Smooth muscle cell (in vitro differentiated cells): ENCODE data around the gene SPN. TPM values are rescaled to one million over a fixed set of nuclear protein-coding genes. Genes with fewer than 3 reads are reported as not detected.
"Not testable (repeated sequence)": the region's sequence is repeated elsewhere in the genome, so short reads cannot be mapped to it uniquely, and the experiment has no call there.

ENCODE experiments used
- DNase-seq: peaks from one replicate; lab custom pipeline; 2025; ENCODE audit not compliant: unreplicated experiment; lab: John Stamatoyannopoulos, UW
- H2AFZ ChIP-seq: fragments of 200-600 bp; sonication (generic); 2 replicates; pipeline ENCODE4 v1.6.0; 2016; ENCODE audit warnings: antibody characterized with exemption, low read depth, mild to moderate bottlenecking
- H3F3A ChIP-seq: fragments of 200-600 bp; sonication (generic); 2 replicates; pipeline ENCODE4 v1.6.0; 2017; ENCODE audit warnings: antibody characterized with exemption, low read depth
- H3K27ac ChIP-seq: fragments of 200-600 bp; sonication (generic); 2 replicates; pipeline ENCODE4 v1.5.1; 2016; ENCODE audit warnings: low read depth, mild to moderate bottlenecking
- H3K27me3 ChIP-seq: fragments of 200-600 bp; sonication (generic); 2 replicates; pipeline ENCODE4 v1.6.1; 2016; ENCODE audit warnings: low read depth, mild to moderate bottlenecking
- H3K36me3 ChIP-seq: fragments of 200-600 bp; sonication (generic); 2 replicates; pipeline ENCODE4 v1.5.1; 2016; ENCODE audit warnings: low read depth
- H3K4me1 ChIP-seq: fragments of 200-600 bp; sonication (generic); 2 replicates; pipeline ENCODE4 v1.5.1; 2016; ENCODE audit warnings: low read depth
- H3K4me2 ChIP-seq: fragments of 200-600 bp; sonication (generic); 2 replicates; pipeline ENCODE4 v1.6.0; 2016; ENCODE audit warnings: mild to moderate bottlenecking
- H3K4me3 ChIP-seq: fragments of 200-600 bp; sonication (generic); 2 replicates; pipeline ENCODE4 v1.5.1; 2016; ENCODE audit warnings: mild to moderate bottlenecking
- H3K79me2 ChIP-seq: fragments of 200-600 bp; sonication (generic); 2 replicates; pipeline ENCODE4 v1.6.0; 2016; ENCODE audit warnings: low read depth, mild to moderate bottlenecking
- H3K9ac ChIP-seq: fragments of 200-600 bp; sonication (generic); 2 replicates; pipeline ENCODE4 v1.6.0; 2016; ENCODE audit warnings: low read depth
- H3K9me3 ChIP-seq: fragments of 200-600 bp; sonication (generic); replicated peaks from 2 replicates; pipeline ENCODE4 v1.5.1; 2016; ENCODE audit warnings: low read depth
- H4K20me1 ChIP-seq: fragments of 200-600 bp; sonication (generic); 2 replicates; pipeline ENCODE4 v1.6.0; 2016; ENCODE audit warnings: low read depth
- WGBS: methylation state at CpG from one replicate; pipeline ENCODE4 v1.1.7; 2016; ENCODE audit warnings: low lambda C conversion rate; 5-methylcytosine and 5-hydroxymethylcytosine counted together
- polyA plus RNA-seq: library from polyadenylated mRNA; unstranded; fragments of >200 nt; fragmentation: Nextera tagmentation; extraction: Ambion mirVana; gene quantifications from 2 replicates; pipeline ENCODE4 v1.2.1, GENCODE V29; 2016
- total RNA-seq: library from RNA; depleted of rRNA; stranded (reverse); fragments of >200 nt; gene quantifications from 2 replicates; pipeline ENCODE4 v1.2.3, GENCODE V29; 2014
- TF ChIP-seq, protein P1 (sequence below): fragments of 200-600 bp; sonication (generic); IDR thresholded peaks from 2 replicates; pipeline ENCODE4 v1.5.1; 2017; ENCODE audit warnings: borderline replicate concordance, mild to moderate bottlenecking, antibody characterized with exemption; ENCODE audit not compliant: insufficient read depth, poor library complexity, severe bottlenecking

Gene SPN
- total and polyA plus RNA-seq, 2 experiments from 2014 or later = not detected

DNA sequence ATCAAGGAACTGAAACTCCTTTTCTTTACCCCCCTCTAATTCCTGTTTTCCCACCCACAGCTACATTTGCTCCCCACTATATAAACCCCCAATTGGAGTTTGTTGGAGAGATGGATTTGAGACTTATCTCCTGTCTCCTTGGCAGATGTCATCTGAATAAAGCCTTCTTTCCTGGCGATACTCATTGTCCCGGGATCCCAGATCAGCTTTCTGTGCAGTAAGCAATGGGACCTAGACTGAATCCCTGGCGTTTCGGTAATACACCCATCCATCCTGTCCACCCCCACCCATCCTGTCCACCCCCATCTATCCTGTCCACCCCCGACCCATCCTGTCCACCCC lies 38.1 kb downstream of the SPN start:
- Histone ChIP-seq H3K4me2 (no peak overlapping the region), H4K20me1 (peaks cover 15% of the 10 kb centered on the region), H3F3A (no peaks in the 10 kb centered on the region), H3K4me1 (no peaks in the 10 kb centered on the region), H3K79me2 (no peaks in the 10 kb centered on the region), H3K9ac (no peak overlapping the region), H3K36me3 (no peaks in the 10 kb centered on the region), H2AFZ (no peak overlapping the region), H3K9me3 (no peaks in the 10 kb centered on the region), H3K27ac (no peak overlapping the region), H3K4me3 (no peak overlapping the region), H3K27me3 (no peaks in the 10 kb centered on the region)
- 90% methylated on average over 2 of the region's 5 CpGs for WGBS
- DNase-seq = no peak
- TF ChIP-seq, protein P1, sequence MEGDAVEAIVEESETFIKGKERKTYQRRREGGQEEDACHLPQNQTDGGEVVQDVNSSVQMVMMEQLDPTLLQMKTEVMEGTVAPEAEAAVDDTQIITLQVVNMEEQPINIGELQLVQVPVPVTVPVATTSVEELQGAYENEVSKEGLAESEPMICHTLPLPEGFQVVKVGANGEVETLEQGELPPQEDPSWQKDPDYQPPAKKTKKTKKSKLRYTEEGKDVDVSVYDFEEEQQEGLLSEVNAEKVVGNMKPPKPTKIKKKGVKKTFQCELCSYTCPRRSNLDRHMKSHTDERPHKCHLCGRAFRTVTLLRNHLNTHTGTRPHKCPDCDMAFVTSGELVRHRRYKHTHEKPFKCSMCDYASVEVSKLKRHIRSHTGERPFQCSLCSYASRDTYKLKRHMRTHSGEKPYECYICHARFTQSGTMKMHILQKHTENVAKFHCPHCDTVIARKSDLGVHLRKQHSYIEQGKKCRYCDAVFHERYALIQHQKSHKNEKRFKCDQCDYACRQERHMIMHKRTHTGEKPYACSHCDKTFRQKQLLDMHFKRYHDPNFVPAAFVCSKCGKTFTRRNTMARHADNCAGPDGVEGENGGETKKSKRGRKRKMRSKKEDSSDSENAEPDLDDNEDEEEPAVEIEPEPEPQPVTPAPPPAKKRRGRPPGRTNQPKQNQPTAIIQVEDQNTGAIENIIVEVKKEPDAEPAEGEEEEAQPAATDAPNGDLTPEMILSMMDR = no peak

DNA sequence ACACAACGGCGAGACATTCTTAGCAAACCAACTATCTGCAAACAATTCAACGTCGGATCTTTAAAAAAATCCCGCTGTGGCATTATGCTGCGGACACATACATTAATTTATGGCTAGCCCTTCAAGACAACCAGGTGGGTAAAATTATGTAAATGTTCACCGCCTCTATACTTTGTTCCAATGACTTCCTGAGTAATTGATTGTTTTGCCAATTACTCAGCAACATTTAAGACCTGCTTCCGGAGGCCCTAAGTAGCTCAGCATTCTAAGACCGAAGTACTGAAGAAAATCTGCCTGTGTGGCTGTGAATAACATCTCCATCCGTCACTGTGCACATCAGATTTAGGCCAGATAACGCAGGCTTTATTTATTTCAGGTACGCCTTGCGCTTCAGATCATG lies 39.2 kb downstream of the SPN start:
- Histone ChIP-seq H3K36me3 (no peaks in the 10 kb centered on the region), H3K27ac (no peak overlapping the region), H3K9ac (no peak overlapping the region), H3K4me1 (no peaks in the 10 kb centered on the region), H2AFZ (no peak overlapping the region), H3K79me2 (no peaks in the 10 kb centered on the region), H4K20me1 (peaks cover 4% of the 10 kb centered on the region), H3K4me2 (no peak overlapping the region), H3K4me3 (no peak overlapping the region), H3K9me3 (no peaks in the 10 kb centered on the region), H3F3A (no peaks in the 10 kb centered on the region), H3K27me3 (no peaks in the 10 kb centered on the region)
- 82% methylated on average over 13 of the region's 13 CpGs for WGBS
- TF ChIP-seq, protein P1 = no peak
- DNase-seq = no peak

- no peak overlapping the region for H3K4me2 ChIP-seq
- peaks cover 9% of the 10 kb centered on the region for H3K4me1 ChIP-seq
- TF ChIP-seq, protein P1 = no peak
- no peaks in the 10 kb centered on the region for H3K79me2 ChIP-seq
- H3F3A ChIP-seq = no peaks in the 10 kb centered on the region
- H3K36me3 ChIP-seq = no peaks in the 10 kb centered on the region
- H3K9me3 ChIP-seq = no peaks in the 10 kb centered on the region
- DNase-seq = no peak
- no peaks in the 10 kb centered on the region for H3K27me3 ChIP-seq
- H4K20me1 ChIP-seq = no peaks in the 10 kb centered on the region
- H3K27ac ChIP-seq = no peak overlapping the region
- H2AFZ ChIP-seq = no peak overlapping the region
- WGBS = 65% methylated on average over 2 of the region's 2 CpGs
- no peak overlapping the region for H3K9ac ChIP-seq
- H3K4me3 ChIP-seq = no peak overlapping the region
These were observed 42.0 kb downstream of the SPN start for GRCh38 chr16:29705030-29705429.

GRCh38 chr16:29707160-29707559 lies 44.1 kb downstream of the SPN start:
- WGBS = 100% methylated on average over 1 of the region's 1 CpG
- H3K9me3 ChIP-seq, H3K36me3 ChIP-seq, H3K4me3 ChIP-seq, H3K27me3 ChIP-seq, H3K27ac ChIP-seq, H3K79me2 ChIP-seq, H4K20me1 ChIP-seq, H3F3A ChIP-seq, H2AFZ ChIP-seq, H3K4me2 ChIP-seq, DNase-seq, H3K9ac ChIP-seq: not testable (repeated sequence)
- H3K4me1 ChIP-seq = peaks cover 11% of the 10 kb centered on the region
